Stimulated activated effector memory CD8-positive, alpha-beta T cell treated with anti-CD3 and anti-CD28 coated beads, Interleukin-12 subunit alpha, Interleukin-12 subunit beta, amount 100 ng/mL, for 72 hours (primary cell): Measurements from ENCODE around the gene DNM1.

ENCODE experiments used
- ATAC-seq: fragments of 150-1000 bp; cut with Tn5 transposase; 2 replicates; pipeline ENCODE4 v1.10.0; 2021
- DNase-seq, 2 donors: peaks; one replicate each; pipeline ENCODE4 v3.0.0; 2021 to 2022; ENCODE audit warnings: low spot score in 2 of 2
- H3K27ac Mint-ChIP-seq: one replicate; pipeline ENCODE4 v1.8.0; 2022; ENCODE audit warnings: mild to moderate bottlenecking, mixed read lengths
- H3K36me3 Mint-ChIP-seq: one replicate; pipeline ENCODE4 v1.8.0; 2022; ENCODE audit warnings: mild to moderate bottlenecking, mixed read lengths
- H3K4me1 Mint-ChIP-seq: one replicate; pipeline ENCODE4 v1.8.0; 2022; ENCODE audit warnings: mixed read lengths
- H3K4me3 Mint-ChIP-seq: one replicate; pipeline ENCODE4 v1.8.0; 2022; ENCODE audit warnings: mild to moderate bottlenecking, mixed read lengths
- H3K9me3 Mint-ChIP-seq: one replicate; pipeline ENCODE4 v1.8.0; 2022; ENCODE audit warnings: mixed read lengths

The DNM1 gene

GRCh38 chr9:128246471-128246870 is 43.3 kb downstream of the DNM1 start:
- peaks cover 6% of the 10 kb centered on the region for H3K36me3 Mint-ChIP-seq
- H3K27ac Mint-ChIP-seq: no peak overlapping the region
- peaks cover 22% of the 10 kb centered on the region for H3K4me1 Mint-ChIP-seq
- no peak overlapping the region for H3K4me3 Mint-ChIP-seq
- DNase-seq (no peak), ATAC-seq (no peak)
- H3K9me3 Mint-ChIP-seq: no peaks in the 10 kb centered on the region

GRCh38 chr9:128247226-128247803 is 44.1 kb downstream of the DNM1 start:
- Mint-ChIP-seq H3K4me1 (peaks cover 31% of the 10 kb centered on the region), H3K36me3 (peaks cover 6% of the 10 kb centered on the region), H3K4me3 (no peak overlapping the region), H3K27ac (no peak overlapping the region), H3K9me3 (no peaks in the 10 kb centered on the region)
- DNase-seq (no peak), ATAC-seq (no peak)

- no peak for DNase-seq
- Mint-ChIP-seq H3K27ac (no peak overlapping the region), H3K4me3 (peak overlapping the region; percentile 81), H3K4me1 (peaks cover 22% of the 10 kb centered on the region), H3K9me3 (no peaks in the 10 kb centered on the region), H3K36me3 (peaks cover 9% of the 10 kb centered on the region)
- no peak for ATAC-seq
Observed at GRCh38 chr9:128249558-128249907, 46.4 kb downstream of the DNM1 start.

- DNase-seq (peak; percentile 99 to 100), ATAC-seq (peak; percentile 90)
- peak overlapping the region; percentile 81 for H3K4me3 Mint-ChIP-seq
Observed at GRCh38 chr9:128249908-128250838, 47.0 kb downstream of the DNM1 start.

GRCh38 chr9:128250839-128251731 is 47.9 kb downstream of the DNM1 start:
- H3K27ac Mint-ChIP-seq: peak overlapping the region; percentile 39

More at GRCh38 chr9:128249908-128250838, 47.0 kb downstream of the DNM1 start:
- Mint-ChIP-seq H3K27ac (no peak overlapping the region), H3K36me3 (peaks cover 16% of the 10 kb centered on the region), H3K4me1 (peaks cover 21% of the 10 kb centered on the region), H3K9me3 (no peaks in the 10 kb centered on the region)

GRCh38 chr9:128251732-128252100 is 48.5 kb downstream of the DNM1 start:
- peak overlapping the region; percentile 81 for H3K4me3 Mint-ChIP-seq
- no peaks in the 10 kb centered on the region for H3K9me3 Mint-ChIP-seq
- H3K27ac Mint-ChIP-seq: no peak overlapping the region
- DNase-seq: no peak
- peaks cover 30% of the 10 kb centered on the region for H3K36me3 Mint-ChIP-seq
- ATAC-seq: no peak
- peaks cover 15% of the 10 kb centered on the region for H3K4me1 Mint-ChIP-seq

More at GRCh38 chr9:128250839-128251731, 47.9 kb downstream of the DNM1 start:
- H3K4me1 Mint-ChIP-seq: peaks cover 15% of the 10 kb centered on the region
- H3K4me3 Mint-ChIP-seq: peak overlapping the region; percentile 81
- H3K9me3 Mint-ChIP-seq: no peaks in the 10 kb centered on the region
- DNase-seq (no peak), ATAC-seq (no peak)
- peaks cover 24% of the 10 kb centered on the region for H3K36me3 Mint-ChIP-seq

- ATAC-seq (no peak), DNase-seq (no peak)
- peaks cover 39% of the 10 kb centered on the region for H3K36me3 Mint-ChIP-seq
- no peaks in the 10 kb centered on the region for H3K9me3 Mint-ChIP-seq
- H3K4me1 Mint-ChIP-seq: peaks cover 15% of the 10 kb centered on the region
- no peak overlapping the region for H3K4me3 Mint-ChIP-seq
- H3K27ac Mint-ChIP-seq: no peak overlapping the region
Observed at GRCh38 chr9:128252317-128253139, 49.3 kb downstream of the DNM1 start.

- peaks cover 47% of the 10 kb centered on the region for H3K36me3 Mint-ChIP-seq
- no peak overlapping the region for H3K27ac Mint-ChIP-seq
- no peaks in the 10 kb centered on the region for H3K9me3 Mint-ChIP-seq
- no peak for DNase-seq
- H3K4me3 Mint-ChIP-seq: no peak overlapping the region
- H3K4me1 Mint-ChIP-seq: peaks cover 15% of the 10 kb centered on the region
- ATAC-seq: no peak
Observed at GRCh38 chr9:128253140-128253990, 50.2 kb downstream of the DNM1 start.

GRCh38 chr9:128253991-128254346 is 50.8 kb downstream of the DNM1 start:
- Mint-ChIP-seq H3K27ac (no peak overlapping the region), H3K36me3 (peaks cover 53% of the 10 kb centered on the region), H3K4me3 (no peak overlapping the region), H3K9me3 (no peaks in the 10 kb centered on the region), H3K4me1 (peaks cover 15% of the 10 kb centered on the region)
- ATAC-seq: no peak
- no peak for DNase-seq

GRCh38 chr9:128254362-128254761 is 51.2 kb downstream of the DNM1 start:
- no peak for ATAC-seq
- Mint-ChIP-seq H3K4me1 (peaks cover 15% of the 10 kb centered on the region), H3K36me3 (peaks cover 57% of the 10 kb centered on the region), H3K9me3 (no peaks in the 10 kb centered on the region), H3K4me3 (no peak overlapping the region), H3K27ac (peak overlapping the region; percentile 40)
- no peak for DNase-seq

GRCh38 chr9:128254855-128255759 is 51.9 kb downstream of the DNM1 start:
- peaks cover 15% of the 10 kb centered on the region for H3K4me1 Mint-ChIP-seq
- DNase-seq (peak; percentile 51 to 74), ATAC-seq (peak; percentile 31)
- H3K27ac Mint-ChIP-seq: peak overlapping the region; percentile 40
- H3K36me3 Mint-ChIP-seq: peaks cover 61% of the 10 kb centered on the region
- no peak overlapping the region for H3K4me3 Mint-ChIP-seq
- no peaks in the 10 kb centered on the region for H3K9me3 Mint-ChIP-seq

GRCh38 chr9:128257086-128257825 is 54.1 kb downstream of the DNM1 start:
- H3K36me3 Mint-ChIP-seq: peaks cover 73% of the 10 kb centered on the region
- H3K27ac Mint-ChIP-seq: peak overlapping the region; percentile 57
- no peak for ATAC-seq
- peaks cover 9% of the 10 kb centered on the region for H3K4me1 Mint-ChIP-seq
- H3K4me3 Mint-ChIP-seq: no peak overlapping the region
- no peaks in the 10 kb centered on the region for H3K9me3 Mint-ChIP-seq
- DNase-seq: no peak

GRCh38 chr9:128257907-128258306 is 54.7 kb downstream of the DNM1 start:
- H3K4me1 Mint-ChIP-seq: peaks cover 8% of the 10 kb centered on the region
- peak overlapping the region; percentile 57 for H3K27ac Mint-ChIP-seq
- no peak for ATAC-seq

More at GRCh38 chr9:128257907-128258306, 54.7 kb downstream of the DNM1 start:
- H3K4me3 Mint-ChIP-seq: no peak overlapping the region
- no peak for DNase-seq
- H3K36me3 Mint-ChIP-seq: peaks cover 79% of the 10 kb centered on the region
- H3K9me3 Mint-ChIP-seq: no peaks in the 10 kb centered on the region
